Left ventricle myocardium inferior (tissue), 1 donor: ENCODE measurements around the gene SPTB. TPM values are rescaled to one million over a fixed set of nuclear protein-coding genes. Genes with fewer than 3 reads are reported as not detected.

Experiments
- DNase-seq: peaks from one replicate; pipeline ENCODE4 v3.0.0-alpha.2; 2020
- H3K27ac ChIP-seq: fragments of 200-600 bp; replicated peaks from 2 replicates; pipeline ENCODE4 v1.8.0; 2021
- H3K27me3 ChIP-seq: fragments of 200-600 bp; 2 replicates; pipeline ENCODE4 v1.8.0; 2021; ENCODE audit warnings: low read depth
- H3K36me3 ChIP-seq: fragments of 200-600 bp; 2 replicates; pipeline ENCODE4 v1.8.0; 2021
- H3K4me1 ChIP-seq: fragments of 200-600 bp; 2 replicates; pipeline ENCODE4 v1.8.0; 2021
- H3K4me3 ChIP-seq: fragments of 200-600 bp; 2 replicates; pipeline ENCODE4 v1.8.0; 2021; ENCODE audit warnings: mild to moderate bottlenecking, moderate library complexity
- H3K9me3 ChIP-seq: fragments of 200-600 bp; replicated peaks from 2 replicates; pipeline ENCODE4 v1.8.0; 2021
- CTCF ChIP-seq: fragments of 200-600 bp; IDR thresholded peaks from 2 replicates; pipeline ENCODE4 v1.8.0; 2021; ENCODE audit warnings: antibody characterized with exemption, mild to moderate bottlenecking, borderline replicate concordance
- intact Hi-C: fragments of 100-400 bp; cut with micrococcal nuclease; formaldehyde crosslinking; loops from one replicate; pipeline ENCODE4 v1.11.0; 2022
- total RNA-seq: library from RNA; stranded (reverse); fragmentation: NEBNext Ultra II Directional; extraction: Animal tissue kit (Norgen Biotek cat#: 25700); gene quantifications from one replicate; pipeline ENCODE4 v1.2.1, GENCODE V29; 2021
- donor health status: DM: no; HTN: yes; CAD: no; lungs with severe emphysema.

The SPTB gene
- total RNA-seq, 1 donor from 2014 or later: 82.2 TPM

DNA sequence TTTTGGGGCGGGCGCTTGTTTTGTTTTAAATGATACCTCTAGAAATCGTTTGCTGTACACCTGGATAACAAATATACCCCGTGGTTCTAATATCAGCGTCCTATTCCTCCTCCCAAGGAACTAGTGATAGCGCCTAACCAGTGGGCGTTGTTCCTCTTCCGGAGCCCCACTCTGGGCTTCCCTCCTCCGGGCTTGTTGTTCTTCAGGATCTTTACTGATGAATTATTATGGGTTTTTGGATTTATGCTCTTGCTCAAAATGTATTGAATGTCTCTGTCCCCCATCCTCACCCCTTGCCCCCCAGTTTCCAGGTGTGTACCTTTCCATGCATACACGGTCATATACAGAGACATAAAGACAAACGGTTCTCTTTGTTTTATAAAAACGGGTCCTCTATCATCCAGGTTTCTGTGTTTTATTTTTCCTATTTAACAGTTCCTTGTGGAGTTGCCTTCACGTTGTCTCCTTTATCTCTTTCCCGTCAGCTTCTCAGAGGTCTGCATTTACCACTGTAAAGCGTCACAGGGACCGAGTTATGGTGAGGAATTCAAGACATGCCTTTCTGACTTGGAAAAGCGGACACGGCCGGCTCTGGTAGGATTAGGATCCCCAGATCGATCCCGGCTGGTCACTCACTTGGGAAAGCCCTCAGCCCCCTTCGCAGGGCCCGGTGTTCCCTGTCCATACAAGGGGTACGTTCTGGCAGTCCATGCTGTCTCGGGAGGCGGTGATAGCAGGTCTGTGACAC, 176.1 kb downstream of the SPTB start:
- TF ChIP-seq CTCF: no peak
- Histone ChIP-seq H3K27ac (peak overlapping the region; percentile 91), H3K4me1 (peaks cover 56% of the 10 kb centered on the region), H3K27me3 (peaks cover 23% of the 10 kb centered on the region), H3K9me3 (no peaks in the 10 kb centered on the region), H3K4me3 (peak overlapping the region; percentile 81), H3K36me3 (no peaks in the 10 kb centered on the region)
- no peak for DNase-seq
- intact Hi-C loops: no loop called here

- Histone ChIP-seq H3K4me1 (peaks cover 48% of the 10 kb centered on the region), H3K27ac (peak overlapping the region; percentile 91), H3K27me3 (peaks cover 23% of the 10 kb centered on the region), H3K9me3 (no peaks in the 10 kb centered on the region), H3K4me3 (peak overlapping the region; percentile 81), H3K36me3 (no peaks in the 10 kb centered on the region)
- TF ChIP-seq CTCF: no peak
- intact Hi-C loops: no loop called here
- no peak for DNase-seq
Observed at GRCh38 chr14:64702493-64703394, 177.0 kb downstream of the SPTB start.

DNA sequence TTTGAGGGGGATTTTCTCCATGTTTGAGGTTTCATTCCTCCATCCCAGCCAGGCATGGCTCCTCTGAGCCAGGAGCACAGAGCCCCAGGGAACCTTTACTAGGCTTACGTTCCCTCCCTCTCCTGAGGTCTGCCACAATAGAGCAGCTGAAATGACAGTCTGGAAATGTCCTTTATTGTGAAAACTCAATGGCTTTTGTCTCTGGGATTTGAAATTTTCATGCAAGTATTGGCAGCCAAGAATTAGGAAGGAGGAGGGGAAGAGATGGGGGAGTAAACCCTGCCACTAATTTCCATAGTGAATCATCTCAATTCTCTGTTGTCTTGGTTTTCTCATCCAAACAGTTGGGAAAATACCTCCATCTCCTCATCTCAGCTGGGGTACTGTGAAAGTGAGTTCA, 178.0 kb downstream of the SPTB start:
- Histone ChIP-seq H3K4me1 (peaks cover 41% of the 10 kb centered on the region), H3K36me3 (no peaks in the 10 kb centered on the region), H3K4me3 (no peak overlapping the region), H3K27ac (no peak overlapping the region), H3K27me3 (peaks cover 23% of the 10 kb centered on the region), H3K9me3 (no peaks in the 10 kb centered on the region)
- DNase-seq: no peak
- no peak for TF ChIP-seq CTCF
- intact Hi-C loops: no loop called here

DNA sequence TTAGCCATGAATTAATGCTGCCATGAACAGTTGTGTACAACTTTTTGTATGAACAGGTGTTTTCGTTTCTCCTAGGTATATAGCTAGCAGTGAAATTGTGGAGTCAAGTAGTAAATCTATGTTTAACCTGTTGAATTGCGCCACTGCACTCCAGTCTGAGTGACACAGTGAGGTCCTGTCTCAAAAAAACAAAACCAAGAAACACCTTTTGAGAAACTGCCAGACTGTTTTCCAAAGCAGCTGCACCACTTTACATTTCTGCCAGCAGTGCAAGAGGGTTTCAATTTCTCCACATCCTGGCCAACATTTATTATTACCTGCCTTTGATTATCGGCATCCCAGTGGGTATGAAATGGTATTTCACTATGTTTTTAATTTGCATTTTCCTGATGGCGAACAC, 178.8 kb downstream of the SPTB start:
- Histone ChIP-seq H3K27ac (no peak overlapping the region), H3K27me3 (peaks cover 23% of the 10 kb centered on the region), H3K4me1 (peaks cover 42% of the 10 kb centered on the region), H3K4me3 (no peak overlapping the region), H3K9me3 (no peaks in the 10 kb centered on the region), H3K36me3 (no peaks in the 10 kb centered on the region)
- no peak for TF ChIP-seq CTCF
- DNase-seq: no peak
- intact Hi-C loops: no loop called here

DNA sequence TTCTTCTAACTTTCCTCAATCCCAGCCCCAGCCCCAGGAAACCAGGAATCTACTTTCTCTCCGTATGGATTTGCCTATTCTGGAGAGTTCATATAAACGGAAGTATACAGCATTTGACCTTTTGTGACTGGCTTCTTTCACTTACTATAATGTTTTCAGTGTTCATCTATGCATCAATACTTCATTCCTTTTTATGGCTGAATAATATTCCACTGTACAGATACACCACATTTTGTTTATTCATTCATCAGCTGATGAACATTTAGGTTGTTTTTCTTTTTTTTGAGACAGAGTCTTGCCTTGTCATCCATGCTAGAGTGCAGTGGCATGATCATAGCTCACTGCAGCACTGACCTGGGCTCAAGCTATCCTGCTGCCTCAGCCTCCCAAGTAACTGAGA, 179.4 kb downstream of the SPTB start:
- DNase-seq: no peak
- no peaks in the 10 kb centered on the region for H3K9me3 ChIP-seq
- H3K27me3 ChIP-seq: peaks cover 23% of the 10 kb centered on the region
- intact Hi-C loops: no loop called here
- H3K27ac ChIP-seq: no peak overlapping the region
- H3K36me3 ChIP-seq: no peaks in the 10 kb centered on the region
- peaks cover 42% of the 10 kb centered on the region for H3K4me1 ChIP-seq
- no peak for TF ChIP-seq CTCF
- H3K4me3 ChIP-seq: no peak overlapping the region
